ENCODE measurements around the gene BCL7A.

Gene BCL7A

DNA sequence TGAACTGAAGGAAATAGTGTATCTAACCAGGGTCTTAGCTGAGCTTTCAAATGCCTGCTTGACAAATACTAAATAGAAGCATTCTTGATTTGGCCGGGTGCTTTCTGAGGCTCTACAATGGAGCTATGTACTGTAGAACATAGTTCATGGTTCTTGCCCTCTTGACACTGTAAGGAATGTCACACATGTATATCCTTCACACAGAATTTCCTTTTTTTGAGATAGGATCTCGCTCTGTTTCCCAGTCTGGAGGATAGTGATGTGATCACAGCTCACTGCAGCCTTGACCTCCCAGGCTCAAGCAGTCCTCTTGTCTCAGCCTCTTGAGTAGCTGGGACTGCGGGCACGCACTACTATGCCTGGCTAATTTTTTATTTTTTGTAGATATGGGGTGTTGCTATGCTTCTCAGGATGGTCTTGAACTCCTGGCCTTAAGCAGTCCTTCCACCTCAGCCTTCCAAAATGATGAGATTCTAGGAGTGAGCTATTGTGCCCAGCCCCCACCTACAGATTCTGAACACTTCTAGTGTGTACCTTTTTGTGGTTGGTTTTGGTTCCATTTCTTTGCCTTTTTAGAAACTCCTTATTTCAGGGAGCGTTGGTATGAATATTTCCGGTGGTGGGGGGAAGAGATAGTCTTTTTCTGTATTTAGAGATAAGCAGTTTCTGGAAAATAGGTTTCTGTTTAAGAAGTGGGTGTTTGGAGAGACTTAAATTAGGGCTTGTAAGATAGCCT, 61.1 kb downstream of the BCL7A start:
- Histone ChIP-seq H3K36me3 (ENCODE audit: control insufficient read depth, low read length) (peaks cover 36% of the 10 kb centered on the region), H3K27me3 (ENCODE audit: control insufficient read depth, low read length) (no peaks in the 10 kb centered on the region), H4K20me1 (ENCODE audit: control insufficient read depth, insufficient read depth, low read depth, low read length) (peaks cover 30% of the 10 kb centered on the region), H3K27ac (ENCODE audit: low read depth, low read length) (no peak overlapping the region), H3K4me3 (ENCODE audit: low read length) (no peak overlapping the region), H3F3A (ENCODE audit: control insufficient read depth, insufficient read depth) (peaks cover 10% of the 10 kb centered on the region), H3K4me1 (ENCODE audit: control insufficient read depth, low read length) (peaks cover 43% of the 10 kb centered on the region), H3K79me2 (ENCODE audit: control insufficient read depth, low read length) (peaks cover 84% of the 10 kb centered on the region), H3K4me2 (ENCODE audit: low read length) (peak overlapping the region; percentile 99; the same call in 1 of the 2 replicates), H3K9me3 (ENCODE audit: control insufficient read depth, insufficient read depth, low read length) (no peaks in the 10 kb centered on the region), H3K9me2 (replicated peaks; ENCODE audit: control insufficient read depth, low read length) (no peaks in the 10 kb centered on the region)
- TF ChIP-seq, protein P1, sequence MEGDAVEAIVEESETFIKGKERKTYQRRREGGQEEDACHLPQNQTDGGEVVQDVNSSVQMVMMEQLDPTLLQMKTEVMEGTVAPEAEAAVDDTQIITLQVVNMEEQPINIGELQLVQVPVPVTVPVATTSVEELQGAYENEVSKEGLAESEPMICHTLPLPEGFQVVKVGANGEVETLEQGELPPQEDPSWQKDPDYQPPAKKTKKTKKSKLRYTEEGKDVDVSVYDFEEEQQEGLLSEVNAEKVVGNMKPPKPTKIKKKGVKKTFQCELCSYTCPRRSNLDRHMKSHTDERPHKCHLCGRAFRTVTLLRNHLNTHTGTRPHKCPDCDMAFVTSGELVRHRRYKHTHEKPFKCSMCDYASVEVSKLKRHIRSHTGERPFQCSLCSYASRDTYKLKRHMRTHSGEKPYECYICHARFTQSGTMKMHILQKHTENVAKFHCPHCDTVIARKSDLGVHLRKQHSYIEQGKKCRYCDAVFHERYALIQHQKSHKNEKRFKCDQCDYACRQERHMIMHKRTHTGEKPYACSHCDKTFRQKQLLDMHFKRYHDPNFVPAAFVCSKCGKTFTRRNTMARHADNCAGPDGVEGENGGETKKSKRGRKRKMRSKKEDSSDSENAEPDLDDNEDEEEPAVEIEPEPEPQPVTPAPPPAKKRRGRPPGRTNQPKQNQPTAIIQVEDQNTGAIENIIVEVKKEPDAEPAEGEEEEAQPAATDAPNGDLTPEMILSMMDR (IDR thresholded peaks at IDR 0.05; ENCODE audit: low read depth, low read length, poor library complexity, severe bottlenecking): no peak
- no peak for TF ChIP-seq EZH2phosphoT487 (IDR thresholded peaks at IDR 0.05; ENCODE audit: borderline replicate concordance, low read length)

DNA sequence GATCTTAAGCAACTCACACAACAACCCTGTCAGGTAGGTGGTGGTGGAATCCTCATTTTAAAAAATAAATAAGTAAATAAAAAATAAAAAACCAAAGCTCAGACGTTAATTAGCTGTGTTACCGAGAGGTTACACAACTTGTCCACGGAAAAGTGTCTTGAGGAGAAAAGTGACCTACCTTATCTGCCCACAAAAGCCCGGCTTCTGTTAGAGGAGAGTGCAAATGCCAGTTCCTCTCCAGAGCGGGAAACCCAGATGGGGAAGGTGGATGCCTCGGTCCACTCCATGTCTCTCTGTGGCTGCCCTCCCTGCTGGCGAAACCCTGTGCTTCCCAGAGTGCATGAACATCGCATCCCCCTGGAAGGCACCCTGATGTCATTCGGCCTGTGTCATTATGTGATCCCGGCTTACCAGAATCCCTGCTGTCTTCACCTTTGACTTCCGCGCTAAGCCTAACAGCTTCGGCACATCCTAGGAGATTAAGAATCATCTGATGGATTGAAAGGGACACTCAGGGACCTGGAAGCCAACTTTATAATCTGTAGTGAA, 63.2 kb downstream of the BCL7A start:
- H3K36me3 ChIP-seq (ENCODE audit: control insufficient read depth, low read length): peaks cover 45% of the 10 kb centered on the region

DNA sequence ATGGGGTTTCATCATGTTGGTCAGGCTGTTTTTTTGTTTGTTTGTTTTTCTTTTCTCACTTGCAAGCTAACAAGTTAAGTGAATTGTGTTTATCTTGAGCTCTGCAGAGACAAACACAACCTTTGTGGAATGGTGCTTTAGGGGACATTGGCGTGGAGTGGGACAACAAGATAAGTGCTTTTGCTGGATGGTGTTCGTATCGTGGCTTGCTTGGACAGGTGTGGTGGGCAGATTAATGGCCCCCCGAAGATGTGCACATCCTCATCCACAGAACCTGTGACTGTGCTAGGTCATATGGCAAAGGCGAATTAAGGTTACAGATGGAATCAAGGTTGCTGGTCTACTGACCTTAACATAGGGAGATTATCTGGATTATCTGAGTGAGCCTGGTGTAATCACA, 63.9 kb downstream of the BCL7A start:
- Histone ChIP-seq H4K20me1 (ENCODE audit: control insufficient read depth, insufficient read depth, low read depth, low read length) (peaks cover 22% of the 10 kb centered on the region), H3K9me3 (ENCODE audit: control insufficient read depth, insufficient read depth, low read length) (no peaks in the 10 kb centered on the region), H3K36me3 (ENCODE audit: control insufficient read depth, low read length) (peaks cover 47% of the 10 kb centered on the region), H3K79me2 (ENCODE audit: control insufficient read depth, low read length) (peaks cover 92% of the 10 kb centered on the region), H3K9me2 (replicated peaks; ENCODE audit: control insufficient read depth, low read length) (no peaks in the 10 kb centered on the region), H3F3A (ENCODE audit: control insufficient read depth, insufficient read depth) (peaks cover 8% of the 10 kb centered on the region), H3K27ac (ENCODE audit: low read depth, low read length) (no peak overlapping the region), H3K27me3 (ENCODE audit: control insufficient read depth, low read length) (no peaks in the 10 kb centered on the region), H3K4me2 (ENCODE audit: low read length) (no peak overlapping the region), H3K4me3 (ENCODE audit: low read length) (no peak overlapping the region), H3K4me1 (ENCODE audit: control insufficient read depth, low read length) (peaks cover 42% of the 10 kb centered on the region)
- TF ChIP-seq, protein P1 (IDR thresholded peaks at IDR 0.05; ENCODE audit: low read depth, low read length, poor library complexity, severe bottlenecking): no peak
- TF ChIP-seq EZH2phosphoT487 (IDR thresholded peaks at IDR 0.05; ENCODE audit: borderline replicate concordance, low read length): no peak

More for the DNA sequence above, 63.2 kb downstream of the BCL7A start:
- Histone ChIP-seq H3K79me2 (ENCODE audit: control insufficient read depth, low read length) (peaks cover 92% of the 10 kb centered on the region), H3K4me1 (ENCODE audit: control insufficient read depth, low read length) (peaks cover 49% of the 10 kb centered on the region), H3K27ac (ENCODE audit: low read depth, low read length) (no peak overlapping the region), H3F3A (ENCODE audit: control insufficient read depth, insufficient read depth) (peaks cover 10% of the 10 kb centered on the region), H3K4me3 (ENCODE audit: low read length) (no peak overlapping the region), H4K20me1 (ENCODE audit: control insufficient read depth, insufficient read depth, low read depth, low read length) (peaks cover 28% of the 10 kb centered on the region), H3K9me3 (ENCODE audit: control insufficient read depth, insufficient read depth, low read length) (no peaks in the 10 kb centered on the region), H3K27me3 (ENCODE audit: control insufficient read depth, low read length) (no peaks in the 10 kb centered on the region), H3K4me2 (ENCODE audit: low read length) (no peak overlapping the region), H3K9me2 (replicated peaks; ENCODE audit: control insufficient read depth, low read length) (no peaks in the 10 kb centered on the region)
- TF ChIP-seq, protein P1 (IDR thresholded peaks at IDR 0.05; ENCODE audit: low read depth, low read length, poor library complexity, severe bottlenecking): no peak
- no peak for TF ChIP-seq EZH2phosphoT487 (IDR thresholded peaks at IDR 0.05; ENCODE audit: borderline replicate concordance, low read length)
